Measurements from ENCODE around the gene PLP2.

DNA sequence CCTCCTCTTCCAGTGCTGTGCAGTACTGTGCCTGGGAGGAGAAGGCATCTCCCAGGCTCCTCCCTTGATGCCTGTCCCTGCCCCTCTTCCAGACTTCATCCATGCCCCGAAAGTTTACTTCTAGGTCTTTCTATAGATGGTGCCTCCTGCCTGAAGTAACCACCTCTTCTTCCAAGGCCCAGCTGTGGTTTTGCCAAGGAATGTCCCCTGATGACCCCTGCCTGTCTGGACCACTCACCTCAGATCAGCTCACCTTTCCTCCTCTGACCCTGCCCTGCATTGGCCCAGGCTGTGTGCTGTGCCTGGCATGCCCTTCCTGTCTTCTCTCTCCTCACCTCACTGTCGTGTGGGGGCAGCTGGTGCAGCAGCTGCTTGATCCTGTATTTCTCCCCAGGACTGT, 7.7 kb downstream of the PLP2 start:
- TF ChIP-seq, protein P1, sequence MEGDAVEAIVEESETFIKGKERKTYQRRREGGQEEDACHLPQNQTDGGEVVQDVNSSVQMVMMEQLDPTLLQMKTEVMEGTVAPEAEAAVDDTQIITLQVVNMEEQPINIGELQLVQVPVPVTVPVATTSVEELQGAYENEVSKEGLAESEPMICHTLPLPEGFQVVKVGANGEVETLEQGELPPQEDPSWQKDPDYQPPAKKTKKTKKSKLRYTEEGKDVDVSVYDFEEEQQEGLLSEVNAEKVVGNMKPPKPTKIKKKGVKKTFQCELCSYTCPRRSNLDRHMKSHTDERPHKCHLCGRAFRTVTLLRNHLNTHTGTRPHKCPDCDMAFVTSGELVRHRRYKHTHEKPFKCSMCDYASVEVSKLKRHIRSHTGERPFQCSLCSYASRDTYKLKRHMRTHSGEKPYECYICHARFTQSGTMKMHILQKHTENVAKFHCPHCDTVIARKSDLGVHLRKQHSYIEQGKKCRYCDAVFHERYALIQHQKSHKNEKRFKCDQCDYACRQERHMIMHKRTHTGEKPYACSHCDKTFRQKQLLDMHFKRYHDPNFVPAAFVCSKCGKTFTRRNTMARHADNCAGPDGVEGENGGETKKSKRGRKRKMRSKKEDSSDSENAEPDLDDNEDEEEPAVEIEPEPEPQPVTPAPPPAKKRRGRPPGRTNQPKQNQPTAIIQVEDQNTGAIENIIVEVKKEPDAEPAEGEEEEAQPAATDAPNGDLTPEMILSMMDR (conservative IDR thresholded peaks at IDR 0.05; ENCODE audit: low read length) = no peak
- TF ChIP-seq EZH2phosphoT487 (IDR thresholded peaks at IDR 0.05; ENCODE audit: borderline replicate concordance) = no peak

Measured in Loucy (cell line).